HG03039 (cell line): Measurements from ENCODE around the gene HSFX3.
"Not testable (repeated sequence)": the region's sequence is repeated elsewhere in the genome, so short reads cannot be mapped to it uniquely, and the experiment has no call there.

Source experiments
- ATAC-seq: cut with Tn5 transposase; IDR thresholded peaks from one replicate; pipeline ENCODE4 v1.9.1; 2021; ENCODE audit warnings: mild to moderate bottlenecking, moderate library complexity; ENCODE audit not compliant: unreplicated experiment

HSFX3 gene

DNA sequence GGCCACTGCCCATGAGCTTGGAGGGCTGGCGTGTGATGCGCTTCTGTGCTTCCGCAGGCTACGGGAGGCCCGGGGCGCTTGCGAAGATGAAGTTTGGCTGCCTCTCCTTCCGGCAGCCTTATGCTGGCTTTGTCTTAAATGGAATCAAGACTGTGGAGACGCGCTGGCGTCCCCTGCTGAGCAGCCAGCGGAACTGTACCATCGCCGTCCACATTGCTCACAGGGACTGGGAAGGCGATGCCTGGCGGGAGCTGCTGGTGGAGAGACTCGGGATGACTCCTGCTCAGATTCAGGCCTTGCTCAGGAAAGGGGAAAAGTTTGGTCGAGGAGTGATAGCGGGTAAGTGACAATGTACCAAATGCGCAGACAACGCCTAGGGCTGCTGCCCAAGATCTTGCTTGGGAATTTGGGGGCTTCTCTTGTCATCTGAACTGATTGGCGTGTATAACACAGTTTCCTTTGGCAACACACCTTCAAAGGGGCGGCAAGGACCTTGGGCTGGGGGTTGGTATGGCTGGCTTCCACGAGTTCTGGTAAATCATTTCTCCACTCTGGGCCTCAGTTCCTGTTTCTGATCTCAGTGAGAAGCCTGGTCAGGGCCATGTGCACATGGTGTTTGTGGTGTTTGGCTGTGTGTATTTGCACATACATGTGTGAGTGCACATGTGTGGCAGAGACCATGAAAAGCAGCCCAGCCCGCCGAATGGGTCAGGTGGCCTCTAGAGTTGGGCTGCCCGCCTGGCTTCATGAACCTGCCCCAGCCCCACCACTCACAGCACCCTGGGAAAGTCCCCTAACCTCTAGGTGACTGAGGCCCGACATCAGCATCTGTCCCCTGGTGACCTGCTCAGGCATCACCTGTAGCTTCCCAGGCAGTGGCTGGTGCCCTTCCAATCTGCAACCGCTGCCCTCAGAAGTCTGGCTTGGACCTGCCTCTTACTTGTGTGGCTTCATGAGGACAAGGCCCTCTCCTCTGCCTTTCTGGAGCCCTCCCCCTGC, 3.9 kb downstream of the HSFX3 start:
- ATAC-seq = not testable (repeated sequence)

- no peak for ATAC-seq
Measured at GRCh38 chrX:149541521-149542047, 8.1 kb downstream of the HSFX3 start.

GRCh38 chrX:149540621-149541520, 8.9 kb downstream of the HSFX3 start, which contains the start of gene EOLA1:
TSS of gene EOLA1 (plus strand) at chrX:149541012. CDS start at chrX:149545631, 4,619 bp downstream.
- peak; percentile 78 for ATAC-seq

GRCh38 chrX:149540131-149540620, 9.5 kb downstream of the HSFX3 start:
- peak; percentile 22 for ATAC-seq

GRCh38 chrX:149539283-149540130, 10.2 kb downstream of the HSFX3 start:
- ATAC-seq = peak; percentile 30

DNA sequence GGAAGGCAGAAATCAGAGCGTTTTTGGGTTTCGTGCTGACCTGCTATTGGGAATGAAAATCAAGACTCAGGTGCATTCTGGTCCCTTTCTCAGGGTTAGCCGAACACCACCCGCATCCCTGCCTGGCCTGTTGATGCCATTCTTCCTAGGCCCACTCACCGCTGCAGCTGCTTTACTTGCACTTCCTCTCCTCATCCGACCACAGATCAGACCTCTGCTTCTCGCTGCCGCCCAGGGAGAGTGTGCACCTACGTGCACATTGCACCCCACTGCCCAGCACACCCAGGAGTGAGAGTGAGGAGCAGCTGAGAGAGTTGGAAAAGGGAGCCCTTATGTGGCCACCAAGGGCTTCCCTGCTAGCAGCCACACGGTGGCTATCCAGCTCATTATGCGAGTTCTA, 12.2 kb downstream of the HSFX3 start:
- not testable (repeated sequence) for ATAC-seq

GRCh38 chrX:149534926-149535602, 14.7 kb downstream of the HSFX3 start:
- not testable (repeated sequence) for ATAC-seq

DNA sequence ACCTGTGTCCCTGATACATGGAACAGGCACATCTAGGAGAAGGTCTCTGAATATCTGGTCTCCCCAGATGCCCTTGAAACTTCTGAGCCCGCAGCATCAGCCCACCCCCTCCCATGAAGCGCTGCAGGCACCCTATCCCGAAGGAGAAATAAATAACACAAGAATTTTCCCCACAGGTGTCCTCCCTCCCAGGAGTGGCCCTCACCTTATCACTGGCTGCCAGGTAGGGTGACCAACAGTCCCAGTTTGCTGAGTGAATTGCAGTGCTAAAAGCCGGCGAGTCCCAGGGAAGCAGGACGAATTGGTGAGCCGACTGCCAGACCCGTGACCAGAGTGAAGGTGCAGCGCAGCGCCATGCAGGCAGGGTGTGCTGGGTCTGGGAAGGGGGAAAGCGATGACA, 15.7 kb downstream of the HSFX3 start:
- ATAC-seq = not testable (repeated sequence)

DNA sequence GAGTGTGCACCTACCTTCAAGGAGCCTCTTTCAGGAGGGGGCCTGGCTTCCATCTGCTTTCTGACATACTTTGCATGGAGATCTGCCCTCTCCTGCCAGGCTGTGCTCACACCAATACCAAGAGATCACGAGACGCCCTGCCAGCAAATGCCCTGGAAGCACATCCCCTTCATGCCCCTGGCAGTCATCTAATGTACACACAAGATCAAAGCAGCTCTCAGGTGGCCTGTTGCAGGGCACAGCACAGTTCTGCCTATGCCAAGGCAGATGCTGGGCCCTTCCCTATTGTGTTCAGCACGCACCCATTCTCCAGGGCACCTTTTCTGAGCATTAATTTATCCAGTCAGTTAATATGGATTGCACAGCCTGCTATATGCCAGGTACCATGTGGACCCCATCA, 16.9 kb downstream of the HSFX3 start:
- ATAC-seq = not testable (repeated sequence)

- ATAC-seq = no peak
Measured at GRCh38 chrX:149531599-149531998, 18.1 kb downstream of the HSFX3 start.

GRCh38 chrX:149528381-149528780, 21.3 kb downstream of the HSFX3 start:
- no peak for ATAC-seq

DNA sequence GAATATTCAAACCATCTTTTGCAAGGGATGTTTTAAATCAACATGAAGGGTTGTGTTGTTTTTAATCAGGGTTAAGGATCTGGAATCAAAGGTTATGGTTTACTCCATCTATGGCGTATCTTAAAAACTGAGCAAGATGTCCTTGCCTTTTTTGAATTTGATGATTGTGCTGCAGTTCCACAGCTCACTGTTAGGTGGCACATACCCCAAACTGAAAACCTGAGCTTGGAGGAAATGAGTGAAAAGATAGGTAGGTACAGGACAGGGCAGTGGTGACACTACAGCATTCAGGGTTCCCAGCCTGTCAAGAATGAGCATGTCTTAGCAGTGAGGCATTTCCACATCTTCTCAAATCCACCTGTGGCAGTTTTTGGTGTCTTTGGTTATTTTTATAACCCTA, 22.0 kb downstream of the HSFX3 start:
- no peak for ATAC-seq

DNA sequence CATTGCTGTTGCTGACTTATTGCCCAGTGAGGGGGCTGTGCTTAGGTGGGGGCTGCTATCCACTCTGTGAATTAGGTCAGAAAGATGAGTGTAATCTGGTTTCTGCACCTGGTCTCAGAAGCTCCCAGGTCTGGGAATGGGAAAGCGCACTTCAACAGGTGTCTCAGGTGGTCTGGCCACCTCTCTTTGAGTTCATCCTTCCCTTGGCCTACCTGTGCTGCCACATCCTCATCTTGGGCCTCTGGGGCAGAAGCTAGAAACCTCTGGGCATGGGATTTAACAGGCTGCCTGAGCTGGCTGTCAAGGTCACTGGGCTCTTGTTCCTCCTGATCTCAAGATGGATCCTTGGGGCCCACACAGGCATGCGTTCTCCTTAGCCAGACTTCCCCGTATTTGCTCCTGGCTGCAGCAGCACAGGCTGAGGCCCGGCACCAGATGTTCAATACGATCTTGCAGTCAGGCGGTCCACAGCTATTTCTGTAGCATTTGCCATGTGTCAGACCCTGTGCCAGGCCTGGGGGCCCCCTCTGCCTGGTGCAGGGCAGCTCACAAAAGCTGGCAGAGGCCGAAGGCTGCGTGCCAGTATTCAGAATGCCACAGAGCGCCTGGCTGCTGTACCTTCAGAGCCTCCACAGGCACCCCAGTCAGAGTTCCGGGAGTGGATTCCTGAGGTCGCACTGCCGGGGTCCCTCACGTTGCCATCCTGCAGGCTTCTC, 23.2 kb downstream of the HSFX3 start:
- ATAC-seq = not testable (repeated sequence)

- ATAC-seq = peak; percentile 36
Measured at GRCh38 chrX:149525903-149526302, 23.8 kb downstream of the HSFX3 start.

DNA sequence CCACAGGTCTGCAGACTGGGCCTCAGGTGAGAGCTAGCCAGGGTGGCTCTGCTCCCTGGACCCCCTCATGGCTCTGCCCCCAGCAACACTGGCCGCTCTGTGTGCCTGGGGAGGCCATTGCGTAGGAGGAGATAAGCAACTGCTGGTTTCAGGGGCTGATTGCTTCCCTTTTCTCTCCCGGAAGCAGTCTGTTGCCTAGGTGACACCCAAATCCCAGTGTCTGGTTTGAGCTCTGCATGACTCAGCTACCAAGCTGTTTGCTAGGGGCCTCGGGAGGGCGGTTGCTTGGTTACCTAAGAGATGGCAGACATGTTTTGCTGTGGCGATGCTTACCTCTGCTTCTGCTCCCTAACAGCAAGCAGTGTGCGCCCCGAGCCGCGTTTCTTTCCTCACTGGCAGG, 24.3 kb downstream of the HSFX3 start:
- peak; percentile 91 for ATAC-seq

DNA sequence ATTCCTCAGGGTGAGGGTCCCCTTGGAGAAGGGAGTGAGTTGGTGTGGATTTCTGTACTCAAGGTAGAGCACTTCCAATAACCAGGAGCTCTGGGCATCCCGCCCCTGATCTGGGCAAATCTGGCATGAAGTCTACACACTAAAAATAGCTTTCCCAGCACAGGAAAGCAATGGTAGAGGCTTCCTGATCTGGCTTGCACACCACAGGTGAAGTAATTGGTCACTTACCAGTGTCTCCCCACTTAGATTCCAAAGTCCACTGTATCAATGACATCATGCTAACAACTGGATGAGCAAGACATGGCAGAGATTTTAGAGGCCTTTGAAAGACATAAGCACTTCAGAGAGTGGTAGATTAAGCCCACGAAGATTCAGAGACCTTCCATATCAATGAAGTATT, 26.8 kb downstream of the HSFX3 start:
- no peak for ATAC-seq

DNA sequence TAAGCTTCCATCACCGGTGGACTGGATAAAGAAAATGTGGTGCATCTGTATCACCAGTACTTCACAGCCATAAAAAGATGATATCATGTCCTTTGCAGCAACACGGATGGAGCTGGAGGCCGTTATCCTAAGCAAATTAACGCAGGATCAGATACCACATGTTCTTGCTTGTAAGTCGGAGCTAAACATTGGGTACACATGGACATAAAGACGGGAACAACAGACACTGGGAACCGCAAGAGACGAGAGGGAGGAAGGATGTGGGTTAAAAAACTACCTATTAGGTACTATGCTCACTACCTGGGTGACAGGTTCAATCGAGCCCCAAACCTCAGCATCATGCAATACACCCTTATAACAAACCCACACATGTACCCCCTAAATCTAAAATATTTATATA, 28.3 kb downstream of the HSFX3 start:
- ATAC-seq = no peak

DNA sequence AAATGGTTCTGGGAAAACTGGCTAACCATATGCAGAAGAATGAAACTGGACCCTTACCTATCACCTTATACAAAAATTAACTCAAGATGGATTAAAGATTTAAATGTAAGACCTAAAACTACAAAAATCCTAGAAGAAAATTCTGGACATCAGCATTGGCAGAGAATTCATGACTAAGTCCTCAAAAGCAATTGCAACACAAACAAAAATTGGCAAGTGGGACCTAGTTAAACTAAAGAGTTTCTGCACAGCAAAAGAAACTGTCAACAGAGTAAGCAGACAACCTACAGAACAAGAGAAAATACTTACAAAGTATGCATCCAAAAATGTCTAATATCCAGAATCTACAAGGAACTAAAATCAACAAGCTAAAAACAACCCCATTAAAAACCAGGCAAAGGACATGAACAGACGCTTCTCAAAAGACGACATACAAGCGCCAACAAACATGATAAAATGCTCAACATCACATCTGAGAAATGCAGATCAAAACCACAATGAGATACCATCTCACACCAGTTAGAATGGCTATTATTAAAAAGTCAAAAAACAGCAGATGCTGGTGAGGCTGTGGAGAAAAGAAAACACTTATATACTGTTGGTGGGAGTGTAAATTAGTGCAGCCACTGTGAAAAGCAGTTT, 29.0 kb downstream of the HSFX3 start:
- not testable (repeated sequence) for ATAC-seq
